Gastrocnemius medialis (tissue), 4 donors: Measurements from ENCODE around the gene ANXA2.
A peak's percentile ranks its signal among the peaks of the same experiment; 100 is the strongest.

Experiments used
- POLR2A ChIP-seq, 2 donors: fragments of 450-650 bp; IDR thresholded peaks; one replicate each; pipeline ENCODE4 v1.6.1; 2017; ENCODE audit warnings: antibody characterized with exemption in 2 of 2, mild to moderate bottlenecking in 2 of 2, moderate library complexity in 2 of 2
- TF ChIP-seq, protein P1 (sequence below), 5 experiments: fragments of 450-650 bp in 3 of 5; fragments of 200-600 bp in 2 of 5; sonication (generic) in 2 of 5; IDR thresholded peaks in 4 of 5; conservative IDR thresholded peaks in 1 of 5; 1 replicate in 4 of 5; 2 replicates in 1 of 5; pipeline ENCODE4 v1.5.1; 2016 to 2019; ENCODE audit warnings: antibody characterized with exemption in 5 of 5, mild to moderate bottlenecking in 3 of 5, moderate library complexity in 3 of 5

DNA sequence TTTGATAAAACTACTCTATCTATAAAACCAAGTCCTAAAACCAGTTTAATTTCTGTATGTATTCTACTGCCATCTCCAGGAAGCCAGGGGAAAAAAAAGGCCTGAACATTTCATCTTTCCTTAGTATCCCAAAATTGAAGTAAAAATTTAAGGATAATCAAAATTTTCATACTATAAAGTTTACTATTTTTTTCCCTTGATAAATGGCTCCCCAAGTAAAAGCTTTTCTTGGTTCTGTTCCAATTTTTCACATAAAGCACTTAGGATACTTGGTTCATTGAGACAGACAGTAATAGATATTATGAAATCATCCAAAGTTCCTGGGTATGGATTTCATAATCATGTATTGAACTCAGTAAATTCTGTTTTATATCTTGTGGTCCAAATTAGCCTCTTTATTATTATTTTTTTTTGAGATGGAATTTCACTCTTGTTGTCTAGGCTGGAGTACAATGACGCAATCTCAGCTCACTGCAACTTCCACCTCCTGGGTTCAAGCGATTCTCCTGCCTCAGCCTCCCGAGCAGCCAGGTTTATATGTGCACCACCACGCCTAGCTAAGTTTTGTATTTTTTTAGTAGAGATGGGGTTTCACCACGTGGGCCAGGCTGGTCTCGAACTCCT lies 46.6 kb upstream of the ANXA2 start:
- TF ChIP-seq, protein P1, sequence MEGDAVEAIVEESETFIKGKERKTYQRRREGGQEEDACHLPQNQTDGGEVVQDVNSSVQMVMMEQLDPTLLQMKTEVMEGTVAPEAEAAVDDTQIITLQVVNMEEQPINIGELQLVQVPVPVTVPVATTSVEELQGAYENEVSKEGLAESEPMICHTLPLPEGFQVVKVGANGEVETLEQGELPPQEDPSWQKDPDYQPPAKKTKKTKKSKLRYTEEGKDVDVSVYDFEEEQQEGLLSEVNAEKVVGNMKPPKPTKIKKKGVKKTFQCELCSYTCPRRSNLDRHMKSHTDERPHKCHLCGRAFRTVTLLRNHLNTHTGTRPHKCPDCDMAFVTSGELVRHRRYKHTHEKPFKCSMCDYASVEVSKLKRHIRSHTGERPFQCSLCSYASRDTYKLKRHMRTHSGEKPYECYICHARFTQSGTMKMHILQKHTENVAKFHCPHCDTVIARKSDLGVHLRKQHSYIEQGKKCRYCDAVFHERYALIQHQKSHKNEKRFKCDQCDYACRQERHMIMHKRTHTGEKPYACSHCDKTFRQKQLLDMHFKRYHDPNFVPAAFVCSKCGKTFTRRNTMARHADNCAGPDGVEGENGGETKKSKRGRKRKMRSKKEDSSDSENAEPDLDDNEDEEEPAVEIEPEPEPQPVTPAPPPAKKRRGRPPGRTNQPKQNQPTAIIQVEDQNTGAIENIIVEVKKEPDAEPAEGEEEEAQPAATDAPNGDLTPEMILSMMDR (IDR thresholded peaks at IDR 0.05 in 4 of 5, conservative IDR thresholded peaks at IDR 0.05 in 1 of 5), result peak; percentile 36 to 68 (median 58)
- no peak for TF ChIP-seq POLR2A (IDR thresholded peaks at IDR 0.05)
